Loucy (cell line): ENCODE results near the gene DES.

Source experiments
- H2AFZ ChIP-seq: fragments of 200-600 bp; sonication (generic); 2 replicates; pipeline ENCODE4 v1.6.0; 2016; ENCODE audit warnings: antibody characterized with exemption, mild to moderate bottlenecking, low read length, moderate library complexity
- H3F3A ChIP-seq: fragments of 200-600 bp; 2 replicates; pipeline ENCODE4 v1.6.0; 2016; ENCODE audit warnings: antibody characterized with exemption, low read depth, mild to moderate bottlenecking
- H3K27me3 ChIP-seq: fragments of 200-600 bp; sonication (generic); 2 replicates; pipeline ENCODE4 v1.6.1; 2014; ENCODE audit warnings: low read length, mild to moderate bottlenecking; ENCODE audit not compliant: insufficient read depth, poor library complexity, severe bottlenecking
- H3K36me3 ChIP-seq: fragments of 200-600 bp; sonication (generic); 2 replicates; pipeline ENCODE4 v1.6.1; 2016; ENCODE audit warnings: low read length; ENCODE audit not compliant: insufficient read depth
- H3K4me1 ChIP-seq: fragments of 200-600 bp; sonication (generic); 2 replicates; pipeline ENCODE4 v1.5.1; 2014; ENCODE audit warnings: low read length, mild to moderate bottlenecking; ENCODE audit not compliant: insufficient read depth, poor library complexity, severe bottlenecking
- H3K4me2 ChIP-seq: fragments of 200-600 bp; sonication (generic); 2 replicates; pipeline ENCODE4 v1.6.0; 2014; ENCODE audit warnings: antibody characterized with exemption, low read length, low read depth, mild to moderate bottlenecking; ENCODE audit not compliant: poor library complexity, severe bottlenecking
- H3K4me3 ChIP-seq: fragments of 200-600 bp; sonication (generic); 2 replicates; pipeline ENCODE4 v1.5.1; 2014; ENCODE audit warnings: low read length, mild to moderate bottlenecking, mixed read lengths; ENCODE audit not compliant: poor library complexity, severe bottlenecking
- H3K79me2 ChIP-seq: fragments of 200-600 bp; sonication (generic); 2 replicates; pipeline ENCODE4 v1.6.1; 2014; ENCODE audit warnings: low read length; ENCODE audit not compliant: insufficient read depth
- H3K9ac ChIP-seq: fragments of 200-600 bp; sonication (generic); 2 replicates; pipeline ENCODE4 v1.6.0; 2014; ENCODE audit warnings: mild to moderate bottlenecking, low read depth, low read length, moderate library complexity; ENCODE audit not compliant: poor library complexity, severe bottlenecking
- H3K9me2 ChIP-seq: fragments of 200-600 bp; sonication (generic); replicated peaks from 2 replicates; pipeline ENCODE4 v1.6.1; 2016; ENCODE audit warnings: low read depth, low read length, mixed read lengths
- H3K9me3 ChIP-seq: fragments of 200-600 bp; sonication (generic); 2 replicates; pipeline ENCODE4 v1.6.1; 2014; ENCODE audit warnings: mild to moderate bottlenecking, antibody characterized with exemption, low read length, low read depth; ENCODE audit not compliant: insufficient read depth
- H4K20me1 ChIP-seq: fragments of 200-600 bp; sonication (generic); 2 replicates; pipeline ENCODE4 v1.6.0; 2014; ENCODE audit warnings: antibody characterized with exemption, low read length, mild to moderate bottlenecking; ENCODE audit not compliant: insufficient read depth, poor library complexity, severe bottlenecking
- CTCF ChIP-seq: fragments of 200-600 bp; sonication (generic); conservative IDR thresholded peaks from 2 replicates; pipeline ENCODE4 v1.5.1; 2014; ENCODE audit warnings: mild to moderate bottlenecking, antibody characterized with exemption, low read length
- EZH2phosphoT487 ChIP-seq: fragments of 200-600 bp; IDR thresholded peaks from 2 replicates; pipeline ENCODE4 v1.6.1; 2018; ENCODE audit warnings: antibody characterized with exemption, mild to moderate bottlenecking, moderate library complexity, borderline replicate concordance

Gene DES

DNA sequence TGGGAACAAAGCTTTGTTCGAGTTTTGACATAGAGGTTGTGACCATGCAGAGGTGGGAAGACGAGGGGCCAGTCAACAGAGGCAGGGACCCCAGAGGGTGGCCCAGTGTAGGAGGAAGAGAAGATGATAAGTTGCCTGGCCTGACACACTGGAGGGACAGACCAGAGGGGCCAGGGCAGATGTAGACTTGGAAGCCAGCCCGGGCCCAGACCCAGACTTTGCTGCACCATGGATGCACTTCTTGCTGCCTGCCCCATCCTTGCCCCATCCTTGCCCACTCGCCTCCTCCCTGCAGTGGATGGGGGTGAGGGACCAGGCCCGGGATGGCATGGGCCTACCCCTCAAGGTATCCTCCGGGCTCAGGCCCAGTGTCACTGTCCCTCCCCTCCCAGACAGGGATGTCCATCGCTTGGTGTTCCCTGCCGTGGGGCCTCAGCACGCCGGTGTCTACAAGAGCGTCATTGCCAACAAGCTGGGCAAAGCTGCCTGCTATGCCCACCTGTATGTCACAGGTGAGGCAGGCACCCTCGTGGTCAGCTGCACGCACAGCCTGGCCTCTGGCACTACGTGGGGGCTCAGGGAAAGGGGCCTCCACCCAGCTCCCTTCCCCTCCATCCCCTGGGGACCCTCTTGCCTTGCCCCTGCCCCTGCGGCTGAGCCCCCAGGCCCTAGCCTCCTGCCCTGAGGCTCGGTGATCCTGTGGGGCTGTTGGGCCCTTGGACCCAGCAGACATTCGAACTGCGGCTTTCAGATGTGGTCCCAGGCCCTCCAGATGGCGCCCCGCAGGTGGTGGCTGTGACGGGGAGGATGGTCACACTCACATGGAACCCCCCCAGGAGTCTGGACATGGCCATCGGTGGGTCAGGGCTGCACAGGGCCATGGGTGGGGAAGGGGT is 53.5 kb downstream of the DES start:
- no peaks in the 10 kb centered on the region for H3K9me3 ChIP-seq
- H3K9ac ChIP-seq: no peak overlapping the region
- H3K4me1 ChIP-seq: no peaks in the 10 kb centered on the region
- no peaks in the 10 kb centered on the region for H3K36me3 ChIP-seq
- TF ChIP-seq CTCF (no peak), EZH2phosphoT487 (no peak)
- H3K79me2 ChIP-seq: no peaks in the 10 kb centered on the region
- no peaks in the 10 kb centered on the region for H4K20me1 ChIP-seq
- H3K9me2 ChIP-seq: no peaks in the 10 kb centered on the region
- no peak overlapping the region for H2AFZ ChIP-seq
- H3K27me3 ChIP-seq: no peaks in the 10 kb centered on the region
- no peak overlapping the region for H3K4me2 ChIP-seq
- H3K4me3 ChIP-seq: no peak overlapping the region
- no peaks in the 10 kb centered on the region for H3F3A ChIP-seq

GRCh38 chr2:219472629-219473187 is 54.5 kb downstream of the DES start:
- no peaks in the 10 kb centered on the region for H3K9me2 ChIP-seq
- no peaks in the 10 kb centered on the region for H3K4me1 ChIP-seq
- no peaks in the 10 kb centered on the region for H3F3A ChIP-seq
- no peaks in the 10 kb centered on the region for H4K20me1 ChIP-seq
- no peaks in the 10 kb centered on the region for H3K36me3 ChIP-seq
- H3K4me3 ChIP-seq: no peak overlapping the region
- H2AFZ ChIP-seq: no peak overlapping the region
- no peaks in the 10 kb centered on the region for H3K79me2 ChIP-seq
- H3K27me3 ChIP-seq: no peaks in the 10 kb centered on the region
- H3K4me2 ChIP-seq: no peak overlapping the region
- no peak for TF ChIP-seq EZH2phosphoT487
- TF ChIP-seq CTCF: no peak
- H3K9me3 ChIP-seq: no peaks in the 10 kb centered on the region
- H3K9ac ChIP-seq: no peak overlapping the region

- Histone ChIP-seq H3K27me3 (no peaks in the 10 kb centered on the region), H3F3A (no peaks in the 10 kb centered on the region), H3K4me3 (no peak overlapping the region), H3K79me2 (no peaks in the 10 kb centered on the region), H3K9me2 (no peaks in the 10 kb centered on the region), H3K4me2 (no peak overlapping the region), H2AFZ (no peak overlapping the region), H3K9ac (no peak overlapping the region), H3K36me3 (no peaks in the 10 kb centered on the region), H4K20me1 (no peaks in the 10 kb centered on the region), H3K9me3 (no peaks in the 10 kb centered on the region), H3K4me1 (no peaks in the 10 kb centered on the region)
- no peak for TF ChIP-seq CTCF
- no peak for TF ChIP-seq EZH2phosphoT487
These were observed 55.3 kb downstream of the DES start for GRCh38 chr2:219473511-219473910.
